ENCODE data around the gene ASCL2. TPM values are rescaled to one million over a fixed set of nuclear protein-coding genes. Genes with fewer than 3 reads are reported as not detected.

ASCL2 gene
- total and polyA plus RNA-seq, 2 experiments from 2014 or later, result 5.6 to 7.9 TPM

GRCh38 chr11:2252018-2252417 lies 18.4 kb downstream of the ASCL2 start:
- no peaks in the 10 kb centered on the region for H3K9me3 ChIP-seq (ENCODE audit: low read depth)
- H3K27ac ChIP-seq, result no peak overlapping the region
- no peaks in the 10 kb centered on the region for H3K27me3 ChIP-seq
- no peaks in the 10 kb centered on the region for H4K20me1 ChIP-seq (ENCODE audit: insufficient read depth, poor library complexity, severe bottlenecking)
- no peaks in the 10 kb centered on the region for H3K9me2 ChIP-seq (replicated peaks; ENCODE audit: insufficient read depth)
- no peak overlapping the region for H3K4me3 ChIP-seq
- 91% methylated on average over 6 of the region's 6 CpGs for WGBS (ENCODE audit: low lambda C conversion rate, missing lambda C conversion rate)
- H3K79me2 ChIP-seq, result no peaks in the 10 kb centered on the region
- no peak overlapping the region for H3K4me2 ChIP-seq
- no peaks in the 10 kb centered on the region for H3K36me3 ChIP-seq (replicated peaks; ENCODE audit: insufficient read depth, low read depth)
- no peaks in the 10 kb centered on the region for H3K4me1 ChIP-seq (ENCODE audit: insufficient read depth)
- no peak overlapping the region for H2AFZ ChIP-seq
- no peak for DNase-seq (ENCODE audit: low spot score)
- TF ChIP-seq EZH2 (IDR thresholded peaks at IDR 0.05; ENCODE audit: borderline replicate concordance) (no peak), EZH2phosphoT487 (IDR thresholded peaks at IDR 0.05; ENCODE audit: low read depth, severe bottlenecking, unreplicated experiment) (no peak)
- TF ChIP-seq, protein P1, sequence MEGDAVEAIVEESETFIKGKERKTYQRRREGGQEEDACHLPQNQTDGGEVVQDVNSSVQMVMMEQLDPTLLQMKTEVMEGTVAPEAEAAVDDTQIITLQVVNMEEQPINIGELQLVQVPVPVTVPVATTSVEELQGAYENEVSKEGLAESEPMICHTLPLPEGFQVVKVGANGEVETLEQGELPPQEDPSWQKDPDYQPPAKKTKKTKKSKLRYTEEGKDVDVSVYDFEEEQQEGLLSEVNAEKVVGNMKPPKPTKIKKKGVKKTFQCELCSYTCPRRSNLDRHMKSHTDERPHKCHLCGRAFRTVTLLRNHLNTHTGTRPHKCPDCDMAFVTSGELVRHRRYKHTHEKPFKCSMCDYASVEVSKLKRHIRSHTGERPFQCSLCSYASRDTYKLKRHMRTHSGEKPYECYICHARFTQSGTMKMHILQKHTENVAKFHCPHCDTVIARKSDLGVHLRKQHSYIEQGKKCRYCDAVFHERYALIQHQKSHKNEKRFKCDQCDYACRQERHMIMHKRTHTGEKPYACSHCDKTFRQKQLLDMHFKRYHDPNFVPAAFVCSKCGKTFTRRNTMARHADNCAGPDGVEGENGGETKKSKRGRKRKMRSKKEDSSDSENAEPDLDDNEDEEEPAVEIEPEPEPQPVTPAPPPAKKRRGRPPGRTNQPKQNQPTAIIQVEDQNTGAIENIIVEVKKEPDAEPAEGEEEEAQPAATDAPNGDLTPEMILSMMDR (IDR thresholded peaks at IDR 0.05; ENCODE audit: poor library complexity), result no peak

- Histone ChIP-seq H3K27me3 (no peaks in the 10 kb centered on the region), H3K4me1 (ENCODE audit: insufficient read depth) (no peaks in the 10 kb centered on the region), H3K9me2 (replicated peaks; ENCODE audit: insufficient read depth) (no peaks in the 10 kb centered on the region), H4K20me1 (ENCODE audit: insufficient read depth, poor library complexity, severe bottlenecking) (no peaks in the 10 kb centered on the region), H3K79me2 (no peaks in the 10 kb centered on the region), H3K4me2 (no peak overlapping the region), H3K4me3 (no peak overlapping the region), H2AFZ (no peak overlapping the region), H3K9me3 (ENCODE audit: low read depth) (no peaks in the 10 kb centered on the region), H3K27ac (no peak overlapping the region), H3K36me3 (replicated peaks; ENCODE audit: insufficient read depth, low read depth) (no peaks in the 10 kb centered on the region)
- no peak for TF ChIP-seq EZH2phosphoT487 (IDR thresholded peaks at IDR 0.05; ENCODE audit: low read depth, severe bottlenecking, unreplicated experiment)
- no peak for TF ChIP-seq EZH2 (IDR thresholded peaks at IDR 0.05; ENCODE audit: borderline replicate concordance)
- TF ChIP-seq, protein P1 (IDR thresholded peaks at IDR 0.05; ENCODE audit: poor library complexity), result no peak
- WGBS (ENCODE audit: low lambda C conversion rate, missing lambda C conversion rate), result 91% methylated on average over 6 of the region's 6 CpGs
- DNase-seq (ENCODE audit: low spot score), result no peak
These were observed 19.2 kb downstream of the ASCL2 start for GRCh38 chr11:2251138-2251537.

GRCh38 chr11:2250485-2250884 lies 19.9 kb downstream of the ASCL2 start:
- TF ChIP-seq, protein P1 (IDR thresholded peaks at IDR 0.05; ENCODE audit: poor library complexity), result no peak
- TF ChIP-seq EZH2phosphoT487 (IDR thresholded peaks at IDR 0.05; ENCODE audit: low read depth, severe bottlenecking, unreplicated experiment), result no peak
- no peak for TF ChIP-seq EZH2 (IDR thresholded peaks at IDR 0.05; ENCODE audit: borderline replicate concordance)
- Histone ChIP-seq H3K27me3 (no peaks in the 10 kb centered on the region), H3K4me1 (ENCODE audit: insufficient read depth) (no peaks in the 10 kb centered on the region), H3K9me3 (ENCODE audit: low read depth) (no peaks in the 10 kb centered on the region), H3K36me3 (replicated peaks; ENCODE audit: insufficient read depth, low read depth) (no peaks in the 10 kb centered on the region), H3K9me2 (replicated peaks; ENCODE audit: insufficient read depth) (no peaks in the 10 kb centered on the region), H3K4me3 (no peak overlapping the region), H3K4me2 (no peak overlapping the region), H4K20me1 (ENCODE audit: insufficient read depth, poor library complexity, severe bottlenecking) (no peaks in the 10 kb centered on the region), H3K79me2 (no peaks in the 10 kb centered on the region), H2AFZ (no peak overlapping the region), H3K27ac (no peak overlapping the region)
- 79% methylated on average over 8 of the region's 8 CpGs for WGBS (ENCODE audit: low lambda C conversion rate, missing lambda C conversion rate)
- DNase-seq (ENCODE audit: low spot score), result no peak

- Histone ChIP-seq H3K4me1 (ENCODE audit: insufficient read depth) (no peaks in the 10 kb centered on the region), H3K9me2 (replicated peaks; ENCODE audit: insufficient read depth) (no peaks in the 10 kb centered on the region), H4K20me1 (ENCODE audit: insufficient read depth, poor library complexity, severe bottlenecking) (no peaks in the 10 kb centered on the region), H3K9me3 (ENCODE audit: low read depth) (no peaks in the 10 kb centered on the region), H3K27ac (no peak overlapping the region), H2AFZ (no peak overlapping the region), H3K4me2 (no peak overlapping the region), H3K36me3 (replicated peaks; ENCODE audit: insufficient read depth, low read depth) (no peaks in the 10 kb centered on the region), H3K27me3 (no peaks in the 10 kb centered on the region), H3K79me2 (no peaks in the 10 kb centered on the region), H3K4me3 (no peak overlapping the region)
- DNase-seq (ENCODE audit: low spot score), result no peak
- no peak for TF ChIP-seq EZH2 (IDR thresholded peaks at IDR 0.05; ENCODE audit: borderline replicate concordance)
- TF ChIP-seq, protein P1 (IDR thresholded peaks at IDR 0.05; ENCODE audit: poor library complexity), result no peak
- no peak for TF ChIP-seq EZH2phosphoT487 (IDR thresholded peaks at IDR 0.05; ENCODE audit: low read depth, severe bottlenecking, unreplicated experiment)
- WGBS (ENCODE audit: low lambda C conversion rate, missing lambda C conversion rate), result 95% methylated on average over 9 of the region's 9 CpGs
These were observed 20.3 kb downstream of the ASCL2 start for GRCh38 chr11:2250041-2250440.

Data from hepatocyte (in vitro differentiated cells).